ENCODE data around the gene BCORL1.

The BCORL1 gene

GRCh38 chrX:130091980-130092522, 109.6 kb downstream of the BCORL1 start:
- DNase-seq (ENCODE audit: low spot score), result no peak

- DNase-seq (ENCODE audit: low spot score), result no peak
Observed at GRCh38 chrX:130093271-130093670, 110.8 kb downstream of the BCORL1 start.

- DNase-seq (ENCODE audit: low spot score), result no peak
Observed at GRCh38 chrX:130094696-130095095, 112.3 kb downstream of the BCORL1 start.

- no peak for DNase-seq (ENCODE audit: low spot score)
Observed at GRCh38 chrX:130095249-130096030, 113.0 kb downstream of the BCORL1 start.

- no peak for DNase-seq (ENCODE audit: low spot score)
Observed at GRCh38 chrX:130097507-130098209, 115.2 kb downstream of the BCORL1 start.

GRCh38 chrX:130098210-130098552, 115.7 kb downstream of the BCORL1 start:
- no peak for DNase-seq (ENCODE audit: low spot score)

DNA sequence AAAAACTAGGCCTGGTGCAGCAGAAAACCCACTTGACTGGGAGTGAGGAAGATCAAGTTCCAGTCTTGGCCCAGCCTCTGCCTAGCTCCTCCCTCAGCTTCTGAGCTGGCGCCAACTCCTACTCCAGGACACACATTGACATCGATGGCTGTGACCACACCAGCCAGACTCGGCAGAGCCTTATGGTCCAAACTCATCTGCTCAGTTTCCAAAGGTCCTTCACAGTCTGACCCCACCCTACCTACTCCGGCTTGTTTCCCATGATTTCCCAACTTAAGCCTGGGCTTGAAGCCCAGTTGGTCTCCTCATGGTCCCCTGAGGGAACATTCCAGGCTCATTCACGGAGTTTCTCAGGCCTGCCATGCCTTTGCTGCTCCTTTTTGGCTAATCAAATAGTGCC, 117.7 kb downstream of the BCORL1 start:
- DNase-seq (ENCODE audit: low spot score), result peak; percentile 81

DNA sequence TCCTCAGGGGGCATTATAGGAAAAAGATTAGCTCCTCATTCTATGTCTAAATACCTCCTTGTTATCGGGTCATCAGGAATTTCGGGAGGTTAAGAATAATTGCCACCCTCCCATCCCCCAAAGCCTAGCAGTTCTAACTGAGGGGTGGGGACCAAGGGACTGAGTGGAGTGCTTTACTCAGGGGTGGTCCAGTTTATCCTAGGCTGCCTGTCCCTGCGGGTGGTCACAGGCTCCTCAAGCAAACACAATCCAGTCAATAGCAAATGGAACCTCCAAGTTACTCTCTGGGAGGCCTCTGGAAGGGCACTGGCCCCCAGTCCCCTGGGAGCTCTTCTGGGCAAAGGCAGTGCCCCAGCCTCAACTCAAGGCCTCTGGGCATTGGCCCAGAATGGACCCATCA, 121.2 kb downstream of the BCORL1 start:
- no peak for DNase-seq (ENCODE audit: low spot score)

DNA sequence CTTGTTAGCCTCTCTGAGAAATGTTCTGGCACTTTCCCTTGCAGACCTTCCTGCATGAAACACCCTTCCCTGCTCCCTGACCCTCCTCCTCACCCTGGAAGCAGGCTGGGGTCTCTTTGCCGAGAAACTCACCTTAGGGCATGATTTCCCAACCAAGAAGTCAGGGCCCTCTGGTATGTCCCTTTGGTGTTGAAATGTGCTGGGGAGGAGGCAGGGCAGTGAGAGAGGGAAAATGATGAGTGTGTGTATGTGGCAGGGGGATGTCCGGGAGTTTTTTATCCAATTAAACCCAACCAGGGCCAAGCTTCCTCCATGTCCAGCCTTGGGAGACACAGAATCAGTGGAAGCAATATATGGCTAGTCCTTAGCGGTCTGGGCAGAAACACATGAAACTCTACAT, 122.8 kb downstream of the BCORL1 start:
- no peak for DNase-seq (ENCODE audit: low spot score)

GRCh38 chrX:130106071-130106470, 123.6 kb downstream of the BCORL1 start:
- no peak for DNase-seq (ENCODE audit: low spot score)
